Activated CD4-positive, alpha-beta memory T cell treated with anti-CD3 and anti-CD28 coated beads for 36 hours (primary cell): ENCODE data around the gene CHI3L1. TPM values are rescaled to one million over a fixed set of nuclear protein-coding genes. Genes with fewer than 3 reads are reported as not detected.

Experiments
- CTCF ChIA-PET: fragments of 350-600 bp; sonication (Branson Sonifier 250); formaldehyde crosslinking; loops from one replicate; lab custom pipeline; 2021; ENCODE audit warnings: antibody characterized with exemption, inconsistent platforms; lab: Charles Lee
- POLR2A ChIA-PET: fragments of 350-600 bp; sonication (Branson Sonifier 250); formaldehyde crosslinking; loops from one replicate; lab custom pipeline; 2021; ENCODE audit warnings: antibody characterized with exemption; lab: Charles Lee
- DNase-seq: peaks from one replicate; pipeline ENCODE4 v3.0.0-alpha.2; 2020
- H3K27ac Mint-ChIP-seq: one replicate; pipeline ENCODE4 v1.8.0; 2021; ENCODE audit warnings: mixed read lengths
- H3K27me3 Mint-ChIP-seq: one replicate; pipeline ENCODE4 v1.8.0; 2021; ENCODE audit warnings: mixed read lengths
- H3K36me3 Mint-ChIP-seq: one replicate; pipeline ENCODE4 v1.8.0; 2021; ENCODE audit warnings: mixed read lengths
- H3K4me1 Mint-ChIP-seq: one replicate; pipeline ENCODE4 v1.8.0; 2021; ENCODE audit warnings: low read depth, mixed read lengths
- H3K4me3 Mint-ChIP-seq: one replicate; pipeline ENCODE4 v1.8.0; 2021; ENCODE audit warnings: mild to moderate bottlenecking, mixed read lengths
- H3K9me3 Mint-ChIP-seq: one replicate; pipeline ENCODE4 v1.8.0; 2021; ENCODE audit warnings: mixed read lengths
- intact Hi-C: fragments of 100-400 bp; cut with micrococcal nuclease; formaldehyde crosslinking; loops from one replicate; pipeline ENCODE4 v1.15.1; 2023
- total RNA-seq, 2 experiments: library from RNA; stranded (reverse); gene quantifications; one replicate each; pipeline ENCODE4 v1.2.3, GENCODE V29; 2021

Gene CHI3L1
- total RNA-seq, 2 experiments from 2014 or later: not detected

GRCh38 chr1:203188686-203189232 is 2.3 kb upstream of the CHI3L1 start:
- no peaks in the 10 kb centered on the region for H3K36me3 Mint-ChIP-seq
- intact Hi-C loops: no loop called here
- no peaks in the 10 kb centered on the region for H3K9me3 Mint-ChIP-seq
- DNase-seq: no peak
- H3K4me1 Mint-ChIP-seq: no peaks in the 10 kb centered on the region
- H3K27ac Mint-ChIP-seq: no peak overlapping the region
- H3K4me3 Mint-ChIP-seq: no peak overlapping the region
- ChIA-PET POLR2A (no interaction called here), CTCF (interaction anchor here (0.6 kb wide), 2 partner anchors 11 to 41 kb away, joined by 3 read pairs; no protein-coding TSS in a partner anchor)
- peaks cover 7% of the 10 kb centered on the region for H3K27me3 Mint-ChIP-seq

DNA sequence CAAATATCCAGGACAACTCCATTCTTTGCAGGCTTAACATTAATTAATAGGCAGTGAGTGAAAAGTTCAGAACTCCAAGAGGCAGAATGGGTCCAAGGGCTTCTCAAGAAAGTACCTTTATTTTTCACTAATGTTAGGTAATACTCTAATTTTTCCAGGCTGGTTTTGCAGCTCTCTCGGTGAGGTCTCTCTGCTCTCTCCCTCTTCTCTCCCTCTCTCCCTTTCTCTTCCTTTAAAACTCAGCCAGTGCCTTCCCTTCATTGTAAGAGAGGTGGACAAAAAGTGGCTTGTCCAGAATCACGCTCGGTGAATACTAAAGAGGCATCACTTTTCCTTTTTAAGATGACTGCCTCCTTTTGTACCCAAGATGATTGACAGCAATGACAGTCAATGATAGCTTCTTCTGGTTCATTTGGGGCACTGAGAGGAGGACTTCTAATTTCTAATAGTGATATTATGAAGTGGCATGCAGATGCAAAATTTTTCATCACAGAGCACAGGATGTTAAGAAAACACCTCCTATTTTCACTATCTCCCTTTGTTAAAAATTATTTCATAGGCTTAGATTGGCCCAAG is 1.3 kb upstream of the CHI3L1 start:
- no peak overlapping the region for H3K27ac Mint-ChIP-seq
- DNase-seq: no peak
- H3K9me3 Mint-ChIP-seq: no peaks in the 10 kb centered on the region
- ChIA-PET POLR2A (no interaction called here), CTCF (interaction anchor here (0.6 kb wide), 1 partner anchor 10 kb away, joined by 3 read pairs; no protein-coding TSS in a partner anchor)
- H3K27me3 Mint-ChIP-seq: peaks cover 7% of the 10 kb centered on the region
- H3K4me3 Mint-ChIP-seq: no peak overlapping the region
- H3K36me3 Mint-ChIP-seq: no peaks in the 10 kb centered on the region
- intact Hi-C loops: no loop called here
- no peaks in the 10 kb centered on the region for H3K4me1 Mint-ChIP-seq

- CTCF ChIA-PET: no interaction called here
Observed at GRCh38 chr1:203187304-203187685, 791 bp upstream of the CHI3L1 start.

DNA sequence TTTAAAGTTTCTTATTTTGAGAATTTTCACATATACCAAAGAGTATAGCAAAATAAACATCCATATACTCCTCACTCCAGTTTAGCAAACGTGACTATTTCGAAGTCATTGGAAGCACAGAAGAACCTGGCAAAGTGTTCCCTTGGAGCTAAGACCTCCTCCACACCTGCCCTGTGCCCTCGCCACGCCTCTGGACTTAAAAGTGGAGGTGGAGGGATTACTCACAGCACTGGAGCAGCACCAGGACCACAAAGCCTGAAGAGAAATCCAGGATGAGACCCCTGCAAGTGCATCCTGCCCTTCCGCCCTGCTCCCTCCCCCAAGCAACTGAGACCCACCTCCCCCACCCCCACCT is 436 bp downstream of the CHI3L1 start:
- no peaks in the 10 kb centered on the region for H3K9me3 Mint-ChIP-seq

More at GRCh38 chr1:203187304-203187685, 791 bp upstream of the CHI3L1 start:
- no peaks in the 10 kb centered on the region for H3K36me3 Mint-ChIP-seq
- H3K27me3 Mint-ChIP-seq: peaks cover 7% of the 10 kb centered on the region
- no peaks in the 10 kb centered on the region for H3K4me1 Mint-ChIP-seq
- intact Hi-C loops: no loop called here
- H3K9me3 Mint-ChIP-seq: no peaks in the 10 kb centered on the region
- no peak overlapping the region for H3K27ac Mint-ChIP-seq
- H3K4me3 Mint-ChIP-seq: no peak overlapping the region
- no peak for DNase-seq
- POLR2A ChIA-PET: no interaction called here

DNA sequence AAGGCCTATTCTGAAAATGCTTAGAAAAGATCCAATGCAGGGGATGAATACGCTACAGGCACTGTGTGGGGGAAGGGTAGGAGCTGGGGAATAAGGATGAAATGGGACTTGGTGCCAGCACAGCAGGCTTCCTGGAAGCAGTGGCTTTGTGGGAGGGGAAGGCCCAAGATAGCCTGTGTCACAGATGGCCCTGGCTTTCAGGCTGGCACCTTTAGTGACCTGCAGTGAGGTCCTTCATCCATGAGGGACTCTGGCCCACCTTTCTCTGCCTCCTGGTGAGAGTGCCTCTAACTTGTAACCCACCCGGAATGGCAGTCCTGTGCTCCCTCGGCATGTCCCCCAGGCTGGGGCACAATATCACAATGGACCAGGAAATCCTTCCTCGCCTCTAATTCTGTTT is 919 bp downstream of the CHI3L1 start:
- Mint-ChIP-seq H3K27me3 (peaks cover 4% of the 10 kb centered on the region), H3K4me1 (no peaks in the 10 kb centered on the region), H3K36me3 (no peaks in the 10 kb centered on the region), H3K9me3 (no peaks in the 10 kb centered on the region), H3K4me3 (no peak overlapping the region), H3K27ac (no peak overlapping the region)
- ChIA-PET POLR2A (no interaction called here), CTCF (no interaction called here)
- DNase-seq: no peak
- intact Hi-C loops: no loop called here

More for the DNA sequence above, 436 bp downstream of the CHI3L1 start:
- no peak for DNase-seq
- intact Hi-C loops: no loop called here
- CTCF ChIA-PET: interaction anchor here (0.7 kb wide), 1 partner anchor 13 kb away, joined by 4 read pairs; no protein-coding TSS in a partner anchor
- H3K27me3 Mint-ChIP-seq: peaks cover 4% of the 10 kb centered on the region
- H3K4me3 Mint-ChIP-seq: no peak overlapping the region
- no peak overlapping the region for H3K27ac Mint-ChIP-seq
- no peaks in the 10 kb centered on the region for H3K36me3 Mint-ChIP-seq
- H3K4me1 Mint-ChIP-seq: no peaks in the 10 kb centered on the region
- POLR2A ChIA-PET: no interaction called here

- CTCF ChIA-PET: no interaction called here
Observed at GRCh38 chr1:203185061-203185461, 1.4 kb downstream of the CHI3L1 start.

DNA sequence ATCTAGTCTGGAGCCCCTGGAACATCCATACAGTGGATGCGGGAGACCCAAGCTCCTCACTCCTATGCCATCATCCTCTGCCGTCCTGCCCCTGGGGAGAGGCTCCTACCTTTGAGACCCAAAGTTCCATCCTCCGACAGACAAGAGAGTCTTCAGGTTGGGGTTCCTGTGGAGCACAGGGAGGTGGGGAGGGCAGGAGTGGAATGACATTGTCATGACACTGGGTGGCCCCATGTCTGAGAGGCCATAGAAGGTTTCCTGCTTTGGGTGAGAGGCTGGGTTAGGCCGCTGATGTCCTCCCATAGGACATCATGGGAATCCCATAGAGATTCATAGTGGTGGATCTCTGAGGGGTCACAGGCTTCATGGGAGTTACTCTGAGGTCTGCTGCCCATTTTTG is 2.0 kb downstream of the CHI3L1 start:
- H3K36me3 Mint-ChIP-seq: no peaks in the 10 kb centered on the region
- CTCF ChIA-PET: no interaction called here
- no peaks in the 10 kb centered on the region for H3K4me1 Mint-ChIP-seq

More at GRCh38 chr1:203185061-203185461, 1.4 kb downstream of the CHI3L1 start:
- Mint-ChIP-seq H3K36me3 (no peaks in the 10 kb centered on the region), H3K27me3 (peaks cover 4% of the 10 kb centered on the region), H3K27ac (no peak overlapping the region), H3K4me1 (no peaks in the 10 kb centered on the region), H3K4me3 (no peak overlapping the region), H3K9me3 (no peaks in the 10 kb centered on the region)
- POLR2A ChIA-PET: no interaction called here
- intact Hi-C loops: no loop called here
- no peak for DNase-seq

GRCh38 chr1:203183828-203184227 is 2.7 kb downstream of the CHI3L1 start:
- intact Hi-C loops: no loop called here
- H3K36me3 Mint-ChIP-seq: no peaks in the 10 kb centered on the region
- POLR2A ChIA-PET: no interaction called here

More for the DNA sequence above, 2.0 kb downstream of the CHI3L1 start:
- DNase-seq: no peak
- Mint-ChIP-seq H3K27ac (no peak overlapping the region), H3K9me3 (no peaks in the 10 kb centered on the region), H3K4me3 (no peak overlapping the region), H3K27me3 (peaks cover 2% of the 10 kb centered on the region)
- POLR2A ChIA-PET: no interaction called here
- intact Hi-C loops: no loop called here

DNA sequence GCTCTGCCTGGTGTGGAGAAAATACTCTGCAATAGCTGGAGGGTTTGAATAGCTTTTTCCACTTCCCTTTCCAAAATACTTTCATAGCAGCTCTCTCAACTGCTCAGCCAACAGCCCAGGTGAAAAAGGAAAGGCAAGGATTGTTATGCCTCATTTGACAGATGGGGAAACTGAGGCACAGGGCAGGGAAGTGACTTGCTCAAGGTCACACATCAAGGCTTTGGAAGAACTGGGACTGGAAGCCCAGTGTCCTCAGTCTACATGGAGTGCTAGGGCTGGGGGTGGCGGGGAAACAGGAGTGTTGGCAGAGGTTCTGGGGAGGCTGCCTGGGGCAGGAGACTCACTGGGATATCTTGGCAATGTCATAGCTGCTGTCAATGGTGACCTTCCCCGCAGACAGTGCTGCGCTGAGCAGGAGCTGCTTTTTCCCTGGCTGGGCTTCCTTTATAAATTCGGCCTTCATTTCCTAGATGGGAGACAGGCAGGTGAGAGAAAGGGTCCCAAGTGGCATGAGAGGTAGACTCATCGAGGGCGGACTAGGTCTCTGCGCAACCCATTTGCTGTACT is 4.0 kb downstream of the CHI3L1 start:
- peaks cover 1% of the 10 kb centered on the region for H3K27me3 Mint-ChIP-seq
- intact Hi-C loops: no loop called here
- POLR2A ChIA-PET: no interaction called here
- H3K4me1 Mint-ChIP-seq: no peaks in the 10 kb centered on the region
- CTCF ChIA-PET: interaction anchor here (3.1 kb wide), 1 partner anchor 10 kb away, joined by 14 read pairs; no protein-coding TSS in a partner anchor
- no peak for DNase-seq
- no peak overlapping the region for H3K27ac Mint-ChIP-seq
- no peak overlapping the region for H3K4me3 Mint-ChIP-seq
- H3K9me3 Mint-ChIP-seq: no peaks in the 10 kb centered on the region
- H3K36me3 Mint-ChIP-seq: no peaks in the 10 kb centered on the region

More at GRCh38 chr1:203183828-203184227, 2.7 kb downstream of the CHI3L1 start:
- no peaks in the 10 kb centered on the region for H3K4me1 Mint-ChIP-seq
- CTCF ChIA-PET: interaction anchor here (3.1 kb wide), 1 partner anchor 12 kb away, joined by 14 read pairs; no protein-coding TSS in a partner anchor
- no peak for DNase-seq
- H3K4me3 Mint-ChIP-seq: no peak overlapping the region
- peaks cover 2% of the 10 kb centered on the region for H3K27me3 Mint-ChIP-seq
- no peak overlapping the region for H3K27ac Mint-ChIP-seq
- no peaks in the 10 kb centered on the region for H3K9me3 Mint-ChIP-seq

GRCh38 chr1:203181586-203182386 is 4.7 kb downstream of the CHI3L1 start:
- ChIA-PET CTCF (interaction anchor here (1.1 to 3.1 kb wide), 2 partner anchors 10 to 142 kb away, joined by 3 to 14 read pairs; no protein-coding TSS in a partner anchor), POLR2A (no interaction called here)

DNA sequence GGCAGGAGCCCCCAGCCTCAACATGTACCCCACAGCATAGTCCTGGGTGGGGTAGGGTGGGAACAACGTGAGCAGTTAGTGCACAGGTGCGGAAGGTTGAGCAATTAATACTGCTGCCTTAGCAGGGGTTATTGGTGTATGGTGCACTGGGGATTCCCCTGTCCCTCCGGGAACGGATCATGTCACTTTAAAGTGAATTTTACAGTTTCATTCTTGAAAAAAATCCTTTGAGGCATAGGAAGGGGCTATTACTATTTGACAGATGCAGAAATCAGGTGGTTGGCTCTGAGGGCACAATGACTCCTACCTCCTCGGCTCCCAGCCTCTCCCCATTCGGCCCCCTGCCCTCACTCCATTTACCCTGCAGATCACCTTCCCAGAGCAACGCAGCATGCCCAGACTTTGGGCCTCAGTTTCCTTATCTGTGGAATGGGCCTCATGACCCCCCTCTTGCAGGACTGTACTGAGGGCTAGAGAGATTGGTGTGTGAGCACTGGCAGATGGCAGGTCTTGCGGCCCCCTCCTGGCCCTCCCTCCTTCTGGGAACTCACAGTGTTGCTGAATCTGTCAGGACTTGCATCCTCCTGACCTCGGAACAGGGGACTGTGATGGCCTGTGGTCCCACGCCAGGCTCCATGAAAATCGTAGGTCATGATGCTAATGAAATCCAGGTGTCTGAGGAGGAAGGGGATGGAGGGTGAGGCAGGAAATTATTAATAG is 5.7 kb downstream of the CHI3L1 start:
- CTCF ChIA-PET: interaction anchor here (1.1 to 3.1 kb wide), 3 partner anchors 9 to 141 kb away, joined by 3 to 14 read pairs (median 3); no protein-coding TSS in a partner anchor
- POLR2A ChIA-PET: no interaction called here

More at GRCh38 chr1:203181586-203182386, 4.7 kb downstream of the CHI3L1 start:
- no peaks in the 10 kb centered on the region for H3K4me1 Mint-ChIP-seq
- H3K27ac Mint-ChIP-seq: no peak overlapping the region
- no peak for DNase-seq
- peaks cover 1% of the 10 kb centered on the region for H3K27me3 Mint-ChIP-seq
- intact Hi-C loops: no loop called here
- no peaks in the 10 kb centered on the region for H3K36me3 Mint-ChIP-seq
- H3K4me3 Mint-ChIP-seq: no peak overlapping the region
- no peaks in the 10 kb centered on the region for H3K9me3 Mint-ChIP-seq

More for the DNA sequence above, 5.7 kb downstream of the CHI3L1 start:
- peaks cover 1% of the 10 kb centered on the region for H3K27me3 Mint-ChIP-seq
- intact Hi-C loops: no loop called here
- no peak overlapping the region for H3K4me3 Mint-ChIP-seq
- no peak overlapping the region for H3K27ac Mint-ChIP-seq
- H3K36me3 Mint-ChIP-seq: no peaks in the 10 kb centered on the region
- no peaks in the 10 kb centered on the region for H3K9me3 Mint-ChIP-seq
- H3K4me1 Mint-ChIP-seq: no peaks in the 10 kb centered on the region
- no peak for DNase-seq
